SJCRH30 (cell line): ENCODE results near the gene KLHL41. TPM values are rescaled to one million over a fixed set of nuclear protein-coding genes. Genes with fewer than 3 reads are reported as not detected.
"Not testable (repeated sequence)": the region's sequence is repeated elsewhere in the genome, so short reads cannot be mapped to it uniquely, and the experiment has no call there.

Source experiments
- DNase-seq, 2 experiments: peaks; one replicate each; pipeline ENCODE4 v3.0.0-alpha.2; 2015 to 2020
- H3K27ac ChIP-seq: fragments of 250-450 bp; sonication (Bioruptor Pico); 2 replicates; pipeline ENCODE4 v1.5.1; 2020; ENCODE audit warnings: mild to moderate bottlenecking, moderate library complexity
- H3K27me3 ChIP-seq: fragments of 250-450 bp; sonication (Bioruptor Pico); 2 replicates; pipeline ENCODE4 v1.5.1; 2020; ENCODE audit warnings: mild to moderate bottlenecking, moderate library complexity
- H3K36me3 ChIP-seq: fragments of 250-450 bp; sonication (Bioruptor Pico); 2 replicates; pipeline ENCODE4 v1.5.1; 2020; ENCODE audit warnings: mild to moderate bottlenecking, moderate library complexity
- H3K4me1 ChIP-seq: fragments of 250-450 bp; sonication (Bioruptor Pico); 2 replicates; pipeline ENCODE4 v1.5.1; 2020; ENCODE audit warnings: mild to moderate bottlenecking, moderate library complexity
- H3K4me3 ChIP-seq: fragments of 250-450 bp; sonication (Bioruptor Pico); 2 replicates; pipeline ENCODE4 v1.5.1; 2020; ENCODE audit warnings: mild to moderate bottlenecking, moderate library complexity
- H3K9me3 ChIP-seq: fragments of 250-450 bp; sonication (Bioruptor Pico); replicated peaks from 2 replicates; pipeline ENCODE4 v1.5.1; 2020; ENCODE audit warnings: mild to moderate bottlenecking, moderate library complexity
- total RNA-seq: library from RNA; depleted of rRNA; stranded (reverse); fragments of >200 nt; shearing (Covaris generic); gene quantifications from 2 replicates; pipeline ENCODE4 v1.2.3, GENCODE V29; 2014; rRNA removed

Gene KLHL41
- total RNA-seq, 1 experiment from 2014 or later = 26.1 TPM

DNA sequence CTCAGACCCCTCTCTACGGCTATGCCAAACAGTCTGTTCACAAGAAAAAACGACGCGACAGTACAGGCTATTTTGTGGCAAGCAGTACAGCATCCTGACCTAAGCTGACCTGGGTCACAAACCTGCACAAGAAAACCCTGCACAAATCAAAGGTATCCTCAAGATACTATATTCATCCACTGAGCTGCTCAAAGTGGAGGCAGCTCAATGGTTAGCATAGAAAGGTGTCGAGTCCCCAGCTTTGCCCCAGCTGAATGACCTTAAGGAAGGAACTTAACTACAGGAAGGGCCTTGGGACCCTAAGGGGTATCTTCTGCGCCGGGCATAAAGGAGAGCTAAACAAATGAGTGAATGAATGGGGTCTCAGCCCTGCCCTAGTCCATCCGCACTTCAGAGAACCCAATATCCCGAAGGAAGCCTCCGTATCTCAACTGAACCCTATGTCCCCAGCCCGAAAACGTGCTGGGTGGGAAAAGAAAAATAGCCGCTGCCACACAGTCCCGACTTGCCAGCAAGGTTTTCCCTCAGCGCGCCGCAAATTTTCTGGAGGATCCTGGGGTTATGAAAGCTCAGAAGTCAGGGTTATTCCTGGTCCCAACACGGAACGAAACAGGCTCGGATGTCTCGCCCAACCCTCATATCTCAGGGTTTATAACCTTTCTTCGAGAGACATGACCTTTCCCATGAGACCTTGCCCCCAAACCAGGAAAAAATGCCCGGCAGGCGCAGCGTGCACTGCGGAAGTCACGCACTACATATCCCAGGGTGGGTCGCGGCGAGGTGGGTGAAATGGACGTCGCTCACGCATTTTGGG, 63.9 kb downstream of the KLHL41 start, which contains the start of gene FASTKD1:
TSS of gene FASTKD1 (minus strand) at position 706 of the 814 bp plus-strand sequence. CDS start 1,836 bp downstream, outside the sequence.
- peak within 1 kb of the TSS; percentile 71 for H3K4me3 ChIP-seq
- DNase-seq = peak; percentile 92 to 94
- H3K4me1 ChIP-seq = peaks cover 4% of the 10 kb centered on the region; the same call in 1 of the 2 replicates
- peak within 1 kb of the TSS; percentile 54 for H3K27ac ChIP-seq
- H3K9me3 ChIP-seq = no peaks in the 10 kb centered on the region
- H3K36me3 ChIP-seq = no peaks in the 10 kb centered on the region
- no peaks in the 10 kb centered on the region for H3K27me3 ChIP-seq

DNA sequence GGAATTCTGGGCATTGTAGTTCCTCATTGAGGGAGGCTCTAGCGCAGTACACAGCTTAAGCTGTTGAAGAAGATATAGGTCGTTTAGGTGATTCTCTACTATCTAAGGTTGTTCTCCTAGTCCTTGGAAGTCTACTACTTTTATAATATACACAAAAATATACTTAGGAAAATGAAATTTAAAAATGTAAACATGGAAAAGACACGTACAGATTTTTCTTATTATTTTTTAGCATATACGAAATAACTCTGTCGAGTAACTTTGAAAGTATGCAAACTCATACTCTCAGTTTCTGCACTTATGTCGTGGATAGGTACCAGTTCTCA, 64.4 kb downstream of the KLHL41 start:
- H3K4me1 ChIP-seq = peaks cover 4% of the 10 kb centered on the region; the same call in 1 of the 2 replicates
- no peak for DNase-seq

GRCh38 chr2:169574539-169574938, 65.0 kb downstream of the KLHL41 start:
- not testable (repeated sequence) for H3K9me3 ChIP-seq, H3K27me3 ChIP-seq, DNase-seq, H3K27ac ChIP-seq, H3K4me3 ChIP-seq, H3K36me3 ChIP-seq, H3K4me1 ChIP-seq

More for the DNA sequence above, 64.4 kb downstream of the KLHL41 start:
- Histone ChIP-seq H3K9me3 (no peaks in the 10 kb centered on the region), H3K27me3 (no peaks in the 10 kb centered on the region), H3K36me3 (no peaks in the 10 kb centered on the region), H3K4me3 (peak overlapping the region; percentile 71), H3K27ac (no peak overlapping the region)

GRCh38 chr2:169575264-169575663, 65.8 kb downstream of the KLHL41 start:
- not testable (repeated sequence) for H3K9me3 ChIP-seq, DNase-seq, H3K27ac ChIP-seq, H3K4me3 ChIP-seq, H3K36me3 ChIP-seq, H3K4me1 ChIP-seq, H3K27me3 ChIP-seq

Other genes starting within 250 kb of the KLHL41 start
- 0.03 TPM in 1 of 2 replicates, not detected in the other for gene LRP2, start 147.2 kb upstream of the KLHL41 start, total RNA-seq
- gene BBS5, start 30.2 kb upstream of the KLHL41 start, total RNA-seq = 4.1 and 5.4 TPM in 2 replicates
- gene FASTKD1, start 64.2 kb downstream of the KLHL41 start, total RNA-seq = 33.2 and 40.0 TPM in 2 replicates
- gene PPIG, start 74.6 kb downstream of the KLHL41 start, total RNA-seq = 41.1 and 56.2 TPM in 2 replicates
- gene CFAP210, start 184.7 kb downstream of the KLHL41 start, total RNA-seq = not detected in 2 replicates
- gene PHOSPHO2, start 184.8 kb downstream of the KLHL41 start, total RNA-seq = 4.7 and 4.9 TPM in 2 replicates
- 51.1 and 52.3 TPM in 2 replicates for gene KLHL23, start 224.1 kb downstream of the KLHL41 start, total RNA-seq